HG02970 (cell line): Measurements from ENCODE around the gene CHST11.

Experiments used
- ATAC-seq: cut with Tn5 transposase; IDR thresholded peaks from one replicate; pipeline ENCODE4 v1.9.1; 2021; ENCODE audit warnings: mild to moderate bottlenecking, moderate library complexity, moderate number of reproducible peaks; ENCODE audit not compliant: unreplicated experiment, low FRiP score

Gene CHST11

DNA sequence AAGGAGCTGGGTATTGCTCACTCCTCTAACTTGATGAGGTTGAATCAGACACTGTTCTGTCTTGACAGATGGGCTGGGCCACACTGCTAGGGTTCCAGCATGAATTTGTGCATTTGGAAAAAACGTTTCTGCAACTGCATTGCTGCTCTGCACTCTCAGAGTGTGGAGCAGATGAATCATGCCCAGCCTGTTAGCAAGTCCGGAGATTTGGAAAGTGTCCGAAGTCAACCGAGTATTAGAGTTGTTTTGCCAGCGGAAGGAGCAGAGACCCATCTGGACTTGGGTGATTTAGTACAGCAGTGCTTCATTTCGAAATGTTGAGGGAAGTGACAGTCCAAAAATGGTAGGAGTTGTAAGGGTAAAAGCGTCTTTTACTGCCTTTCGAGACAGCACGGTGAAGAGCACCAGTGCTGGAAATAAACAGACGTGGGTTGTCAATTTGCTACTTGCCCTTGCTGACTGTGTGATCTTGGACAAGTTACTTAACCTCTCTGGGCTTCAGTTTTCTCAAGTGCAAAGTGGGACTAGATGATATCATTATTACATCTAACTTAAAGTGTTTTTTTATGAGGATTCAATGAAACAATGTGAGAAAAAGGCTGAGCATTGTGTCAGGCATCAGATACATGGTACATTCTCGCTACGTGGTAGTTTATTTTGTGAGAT, 139.5 kb downstream of the CHST11 start:
- ATAC-seq: no peak

- no peak for ATAC-seq
Measured at GRCh38 chr12:104596898-104597843, 140.4 kb downstream of the CHST11 start.

GRCh38 chr12:104598342-104599271, 141.9 kb downstream of the CHST11 start:
- no peak for ATAC-seq

DNA sequence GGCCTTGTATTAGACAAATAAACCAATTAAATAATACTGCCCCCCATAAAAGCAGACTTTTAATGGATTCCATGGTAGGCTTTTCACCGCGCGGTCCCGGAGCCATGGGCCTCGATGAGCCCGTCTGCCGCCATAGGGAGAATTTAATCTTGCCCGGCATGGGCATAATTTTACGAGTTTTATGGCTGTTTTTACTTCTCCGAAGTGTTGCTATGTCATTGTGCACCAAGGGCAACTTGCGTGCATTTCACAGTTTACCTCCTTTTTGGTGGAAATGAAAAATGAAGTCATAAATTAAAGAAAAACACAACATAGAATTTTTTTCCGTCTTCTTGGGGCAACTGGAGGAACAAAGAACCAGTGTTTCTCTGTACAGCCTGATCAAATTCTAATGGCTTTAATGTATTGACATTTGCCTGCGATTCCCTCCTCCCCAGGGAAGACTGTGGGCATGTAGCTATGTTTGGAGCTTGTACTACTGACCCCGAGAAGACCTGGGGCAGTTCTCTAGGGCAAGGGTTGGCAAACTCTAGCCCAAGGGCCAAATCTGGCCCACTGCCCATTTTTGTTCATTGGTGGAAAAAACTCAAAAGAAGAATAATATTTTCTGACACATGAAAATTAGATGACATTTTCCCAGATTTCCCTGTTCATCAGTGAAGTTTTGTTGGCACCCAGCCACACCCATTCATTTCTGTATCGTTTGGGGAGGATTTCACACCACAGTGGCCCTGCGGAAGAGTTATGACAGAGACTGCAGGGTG, 142.7 kb downstream of the CHST11 start:
- ATAC-seq: no peak

- no peak for ATAC-seq
Measured at GRCh38 chr12:104600036-104600712, 143.4 kb downstream of the CHST11 start.

DNA sequence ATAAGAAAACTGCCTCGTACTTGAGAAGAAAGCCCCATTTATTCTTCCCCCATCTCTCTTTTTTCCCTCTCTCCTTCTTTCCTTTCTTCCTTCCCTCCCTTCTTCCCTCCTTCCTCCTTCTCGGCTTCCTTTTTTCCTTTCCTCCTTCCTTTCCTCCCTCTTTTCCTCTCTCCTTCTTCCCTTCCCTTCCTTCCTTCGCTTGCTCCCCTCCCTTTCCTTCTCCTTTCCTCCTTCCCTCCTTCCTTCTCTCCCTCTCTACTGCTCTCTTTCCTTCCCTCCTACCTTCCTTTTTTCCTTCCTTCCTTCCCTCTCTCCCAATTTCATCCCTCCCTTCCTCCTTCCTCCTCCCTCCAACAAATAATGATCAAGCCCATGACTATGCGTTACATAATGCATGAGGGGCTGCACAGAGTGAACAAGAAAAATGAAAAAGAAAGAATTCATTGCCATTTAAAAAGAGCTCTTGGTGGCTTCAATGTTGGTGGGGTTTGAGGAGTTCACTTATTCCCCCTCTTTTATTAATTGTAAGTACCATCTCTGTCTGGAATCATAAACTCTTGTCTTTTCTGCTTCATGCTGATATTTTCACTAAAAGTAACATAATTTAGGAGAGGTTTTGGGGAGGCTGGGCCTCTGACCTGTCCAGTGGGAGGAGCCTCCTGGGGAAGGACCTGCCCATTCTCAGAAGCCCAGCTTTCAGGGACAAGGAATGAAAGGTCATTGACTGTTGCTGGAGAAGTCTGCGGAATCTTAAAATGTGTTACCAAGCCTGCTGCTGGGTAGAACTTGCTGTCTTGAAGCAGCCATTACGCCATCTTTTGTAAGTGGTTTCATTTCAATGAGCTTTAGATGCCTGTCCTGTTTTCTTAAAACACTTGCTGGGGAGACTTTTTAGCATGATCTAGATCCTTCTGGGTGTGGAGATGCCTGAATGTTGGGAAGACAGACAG, 144.3 kb downstream of the CHST11 start:
- ATAC-seq: no peak

GRCh38 chr12:104602406-104602805, 145.7 kb downstream of the CHST11 start:
- ATAC-seq: no peak

GRCh38 chr12:104602896-104603295, 146.1 kb downstream of the CHST11 start:
- no peak for ATAC-seq

- no peak for ATAC-seq
Measured at GRCh38 chr12:104603545-104603973, 146.8 kb downstream of the CHST11 start.

GRCh38 chr12:104604070-104604994, 147.6 kb downstream of the CHST11 start:
- no peak for ATAC-seq

DNA sequence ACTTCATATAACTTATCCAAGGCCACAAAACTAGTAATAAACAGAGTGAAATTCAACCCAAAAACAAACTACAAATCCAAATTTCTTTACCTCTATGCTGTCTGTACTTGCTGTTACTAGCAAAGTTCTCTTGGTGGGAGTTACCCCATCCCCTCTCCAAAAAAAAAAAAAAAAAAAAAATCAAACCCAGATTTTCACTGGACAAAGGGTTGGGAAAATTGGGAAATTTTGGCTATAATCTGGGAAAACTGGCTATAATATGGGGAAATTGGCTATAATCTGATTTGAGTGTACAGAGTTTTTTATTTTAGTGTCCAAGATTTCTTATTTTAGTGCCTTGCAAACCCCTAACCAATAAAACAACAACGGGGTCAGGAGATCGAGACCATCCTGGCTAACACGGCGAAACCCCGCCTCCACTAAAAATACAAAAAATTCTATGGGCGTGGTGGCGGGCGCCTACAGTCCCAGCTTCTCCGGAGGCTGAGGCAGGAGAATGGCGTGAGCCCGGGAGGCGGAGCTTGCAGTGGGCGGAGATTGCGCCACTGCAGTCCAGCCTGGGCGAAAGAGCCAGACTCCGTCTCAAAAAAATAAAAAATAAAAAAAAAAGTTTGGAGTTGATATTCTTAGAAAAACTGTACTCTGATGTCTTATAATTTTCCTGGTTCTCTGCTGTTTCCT, 148.4 kb downstream of the CHST11 start:
- ATAC-seq: no peak

DNA sequence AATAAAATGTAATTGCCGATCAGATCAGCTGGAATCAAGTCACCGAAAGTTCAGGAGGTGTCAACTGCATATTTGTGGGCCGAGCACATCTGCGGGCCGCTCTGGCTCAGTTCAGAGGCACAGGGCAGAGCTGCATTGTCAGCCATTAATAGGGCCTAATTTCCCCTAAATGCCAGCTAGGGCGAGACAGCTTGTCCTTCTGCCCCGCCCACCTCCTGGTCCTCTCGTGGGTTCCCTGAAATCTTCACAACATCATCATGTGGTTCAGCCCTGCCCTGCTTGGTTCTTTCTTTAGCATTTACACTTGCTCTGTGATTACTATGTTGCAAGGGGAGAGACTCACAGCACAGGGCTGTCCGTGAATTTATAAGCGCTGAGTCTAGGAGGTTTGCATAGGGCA, 148.9 kb downstream of the CHST11 start:
- ATAC-seq: no peak

- no peak for ATAC-seq
Measured at GRCh38 chr12:104608998-104609397, 152.2 kb downstream of the CHST11 start.

DNA sequence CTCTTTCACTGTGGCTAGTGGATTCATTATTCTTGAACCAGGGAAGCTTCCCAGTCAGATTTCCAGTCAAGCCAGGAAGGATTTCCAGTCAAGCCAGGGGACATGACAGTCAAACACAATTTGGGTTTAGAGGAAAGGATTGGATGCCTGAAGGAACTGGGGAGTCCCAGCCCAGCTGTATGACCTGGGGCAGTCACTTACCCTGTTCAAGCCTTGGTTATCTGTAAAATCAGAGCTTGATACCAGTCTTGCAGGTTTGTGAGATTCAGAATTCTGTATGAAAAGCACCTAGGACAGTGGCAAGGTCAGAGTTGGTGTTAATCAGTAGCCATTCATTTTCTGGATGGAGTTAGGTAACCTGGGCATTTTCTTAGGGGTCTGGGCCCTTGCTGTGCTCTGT, 152.7 kb downstream of the CHST11 start:
- no peak for ATAC-seq

GRCh38 chr12:104610513-104611235, 153.9 kb downstream of the CHST11 start:
- ATAC-seq: no peak

- no peak for ATAC-seq
Measured at GRCh38 chr12:104611671-104612070, 154.9 kb downstream of the CHST11 start.
